Ishikawa (cell line): ENCODE results near the gene MAN1A2.

Experiments used
- CEBPB ChIP-seq: IDR thresholded peaks from 2 replicates; pipeline ENCODE4 v1.6.1; 2012
- CREB1 ChIP-seq: IDR thresholded peaks from 2 replicates; pipeline ENCODE4 v1.6.1; 2012; ENCODE audit warnings: low read depth
- EGR1 ChIP-seq: IDR thresholded peaks from 2 replicates; pipeline ENCODE4 v1.6.1; 2012
- EP300 ChIP-seq: IDR thresholded peaks from 2 replicates; pipeline ENCODE4 v1.6.1; 2012; ENCODE audit warnings: borderline replicate concordance
- FOXM1 ChIP-seq: IDR thresholded peaks from 2 replicates; pipeline ENCODE4 v1.6.1; 2012; ENCODE audit warnings: low read depth, borderline replicate concordance
- MAX ChIP-seq: IDR thresholded peaks from 2 replicates; pipeline ENCODE4 v1.6.1; 2012
- NFIC ChIP-seq: IDR thresholded peaks from 2 replicates; pipeline ENCODE4 v1.6.1; 2012
- RAD21 ChIP-seq: IDR thresholded peaks from 2 replicates; pipeline ENCODE4 v1.6.1; 2012; ENCODE audit warnings: low read depth
- REST ChIP-seq: IDR thresholded peaks from 2 replicates; pipeline ENCODE4 v1.6.1; 2012; ENCODE audit warnings: low read depth, mild to moderate bottlenecking
- TAF1 ChIP-seq: IDR thresholded peaks from 2 replicates; pipeline ENCODE4 v1.6.1; 2012; ENCODE audit warnings: low read depth, mild to moderate bottlenecking
- TCF12 ChIP-seq: IDR thresholded peaks from 2 replicates; pipeline ENCODE4 v1.6.1; 2012; ENCODE audit warnings: low read depth
- TEAD4 ChIP-seq: IDR thresholded peaks from 2 replicates; pipeline ENCODE4 v1.6.1; 2012
- USF1 ChIP-seq: IDR thresholded peaks from 2 replicates; pipeline ENCODE4 v1.6.1; 2012
- YY1 ChIP-seq: IDR thresholded peaks from 2 replicates; pipeline ENCODE4 v1.6.1; 2012; ENCODE audit warnings: low read depth
- ZBTB7A ChIP-seq: IDR thresholded peaks from 2 replicates; pipeline ENCODE4 v1.6.1; 2012; ENCODE audit warnings: low read depth

Gene MAN1A2

GRCh38 chr1:117392771-117393170 is 25.5 kb downstream of the MAN1A2 start:
- TF ChIP-seq TAF1: no peak
- TF ChIP-seq YY1: no peak
- no peak for TF ChIP-seq FOXM1
- TF ChIP-seq CREB1: no peak
- TF ChIP-seq EP300: no peak
- no peak for TF ChIP-seq ZBTB7A
- no peak for TF ChIP-seq EGR1
- no peak for TF ChIP-seq NFIC
- no peak for TF ChIP-seq USF1
- no peak for TF ChIP-seq RAD21
- TF ChIP-seq REST: no peak
- TF ChIP-seq TEAD4: no peak

GRCh38 chr1:117396074-117396473 is 28.8 kb downstream of the MAN1A2 start:
- TF ChIP-seq REST: no peak
- TF ChIP-seq ZBTB7A: no peak
- no peak for TF ChIP-seq TEAD4
- no peak for TF ChIP-seq MAX
- TF ChIP-seq NFIC: no peak
- TF ChIP-seq RAD21: no peak
- no peak for TF ChIP-seq EGR1
- no peak for TF ChIP-seq EP300
- TF ChIP-seq YY1: no peak
- no peak for TF ChIP-seq CREB1
- TF ChIP-seq TAF1: no peak
- no peak for TF ChIP-seq CEBPB
- TF ChIP-seq FOXM1: no peak
- TF ChIP-seq TCF12: no peak

GRCh38 chr1:117396636-117397035 is 29.4 kb downstream of the MAN1A2 start:
- TF ChIP-seq NFIC (no peak), RAD21 (no peak), EP300 (no peak)

- no peak for TF ChIP-seq USF1
Observed at GRCh38 chr1:117398957-117399356, 31.7 kb downstream of the MAN1A2 start.

GRCh38 chr1:117401761-117402160 is 34.5 kb downstream of the MAN1A2 start:
- TF ChIP-seq TAF1 (no peak), YY1 (no peak), REST (no peak), ZBTB7A (no peak), TCF12 (no peak), FOXM1 (no peak), CREB1 (no peak), MAX (no peak), EP300 (no peak), USF1 (no peak), RAD21 (no peak), NFIC (no peak), CEBPB (no peak), TEAD4 (no peak), EGR1 (no peak)
